OCI-LY7 (cell line): Measurements from ENCODE around the gene MEGF6. TPM values are rescaled to one million over a fixed set of nuclear protein-coding genes. Genes with fewer than 3 reads are reported as not detected.

ENCODE experiments used
- BruUV-seq: library from RNA; stranded (reverse); fragments of 400-500 nt; replicated peaks from 2 replicates; lab custom pipeline; 2021; lab: Mats Ljungman, UMichigan
- CTCF ChIA-PET: fragments of 300-600 bp; sonication (Branson Sonifier 250); formaldehyde crosslinking; loops from one replicate; lab custom pipeline; 2022; ENCODE audit warnings: antibody characterized with exemption; ENCODE audit not compliant: unreplicated experiment; lab: Charles Lee
- POLR2A ChIA-PET: fragments of 300-600 bp; sonication (Branson Sonifier 250); formaldehyde crosslinking; loops from one replicate; lab custom pipeline; 2022; ENCODE audit warnings: antibody characterized with exemption; lab: Charles Lee
- DNase-seq: peaks from one replicate; pipeline ENCODE4 v3.0.0-alpha.2; 2015; ENCODE audit warnings: low spot score
- H2AFZ ChIP-seq: fragments of 200-600 bp; sonication (generic), shearing (Covaris generic); 2 replicates; pipeline ENCODE4 v1.6.1; 2014; ENCODE audit warnings: mild to moderate bottlenecking, antibody characterized with exemption, low read length, moderate library complexity
- H3K27ac ChIP-seq: fragments of 200-600 bp; sonication (generic); 2 replicates; pipeline ENCODE4 v1.5.1; 2014; ENCODE audit warnings: mixed run types, low read depth, mild to moderate bottlenecking, moderate library complexity, low read length, inconsistent platforms; ENCODE audit not compliant: poor library complexity, severe bottlenecking
- H3K36me3 ChIP-seq: fragments of 200-600 bp; sonication (generic); 2 replicates; pipeline ENCODE4 v1.6.1; 2014; ENCODE audit warnings: mild to moderate bottlenecking, antibody characterized with exemption, low read length, moderate library complexity, mixed read lengths; ENCODE audit not compliant: insufficient read depth
- H3K4me1 ChIP-seq: fragments of 200-600 bp; sonication (generic); 2 replicates; pipeline ENCODE4 v1.5.1; 2014; ENCODE audit warnings: mild to moderate bottlenecking, low read length; ENCODE audit not compliant: insufficient read depth, poor library complexity, severe bottlenecking
- H3K4me2 ChIP-seq: fragments of 200-600 bp; sonication (generic); 2 replicates; pipeline ENCODE4 v1.6.1; 2014; ENCODE audit warnings: mild to moderate bottlenecking, low read length
- H3K4me3 ChIP-seq: fragments of 200-600 bp; sonication (generic); 2 replicates; pipeline ENCODE4 v1.5.1; 2014; ENCODE audit warnings: mild to moderate bottlenecking, low read depth, low read length; ENCODE audit not compliant: poor library complexity, severe bottlenecking
- H3K79me2 ChIP-seq: fragments of 200-600 bp; sonication (generic); 2 replicates; pipeline ENCODE4 v1.6.1; 2016; ENCODE audit warnings: low read depth, mild to moderate bottlenecking, low read length, moderate library complexity, mixed read lengths; ENCODE audit not compliant: insufficient read depth
- H3K9me2 ChIP-seq: fragments of 200-600 bp; sonication (generic); 2 replicates; pipeline ENCODE4 v1.6.1; 2016; ENCODE audit warnings: mild to moderate bottlenecking, low read length, mixed read lengths; ENCODE audit not compliant: insufficient read depth
- H3K9me3 ChIP-seq: fragments of 200-600 bp; sonication (generic); 2 replicates; pipeline ENCODE4 v1.6.1; 2014; ENCODE audit warnings: mild to moderate bottlenecking, mixed run types, low read length, mixed read lengths
- H4K20me1 ChIP-seq: fragments of 200-600 bp; sonication (generic); 2 replicates; pipeline ENCODE4 v1.6.1; 2014; ENCODE audit warnings: mild to moderate bottlenecking, antibody characterized with exemption, low read length, moderate library complexity, mixed read lengths; ENCODE audit not compliant: insufficient read depth
- EZH2phosphoT487 ChIP-seq: fragments of 200-600 bp; sonication (generic); IDR thresholded peaks from 2 replicates; pipeline ENCODE4 v1.6.1; 2018; ENCODE audit warnings: low read depth, borderline replicate concordance, mild to moderate bottlenecking, mixed run types, antibody characterized with exemption, low read length, moderate library complexity, mixed read lengths
- intact Hi-C: fragments of 100-400 bp; cut with micrococcal nuclease; formaldehyde crosslinking; loops from one replicate; pipeline ENCODE4 v1.10.0; 2022; ENCODE audit not compliant: unreplicated experiment
- total RNA-seq, 2 experiments: library from RNA; depleted of rRNA in 1 of 2; stranded (reverse); fragments of >200 nt in 1 of 2; shearing (Covaris generic) in 1 of 2; gene quantifications; 2 replicates each; pipeline ENCODE4 v1.2.3, GENCODE V29; 2014 to 2022
- TF ChIP-seq, protein P1 (sequence below): fragments of 200-600 bp; sonication (generic); conservative IDR thresholded peaks from 2 replicates; pipeline ENCODE4 v1.5.1; 2014; ENCODE audit warnings: mild to moderate bottlenecking, antibody characterized with exemption, low read length, moderate library complexity, mixed read lengths

The MEGF6 gene
- total RNA-seq, 2 experiments from 2014 or later: 0.15 to 0.32 TPM

DNA sequence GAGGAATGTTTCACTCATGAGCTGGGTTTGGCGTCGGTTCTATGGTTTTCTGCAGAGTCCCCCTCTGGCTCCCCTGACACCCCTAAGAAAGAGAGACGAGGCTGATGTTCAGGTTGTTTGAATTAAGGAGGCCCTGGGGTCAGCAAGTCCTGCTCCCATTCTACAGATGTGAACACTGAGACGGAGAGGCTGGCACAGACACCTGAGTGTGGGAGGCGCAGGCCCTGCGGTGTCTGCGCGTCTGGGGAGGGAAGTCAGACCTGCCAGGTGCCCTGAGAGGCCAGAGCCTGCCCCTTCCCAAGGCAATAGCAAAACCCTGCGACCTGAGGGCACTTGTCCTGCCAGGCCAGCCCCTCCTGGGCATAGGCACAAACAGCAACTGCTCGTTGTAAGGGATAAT is 47.7 kb downstream of the MEGF6 start:
- TF ChIP-seq, protein P1, sequence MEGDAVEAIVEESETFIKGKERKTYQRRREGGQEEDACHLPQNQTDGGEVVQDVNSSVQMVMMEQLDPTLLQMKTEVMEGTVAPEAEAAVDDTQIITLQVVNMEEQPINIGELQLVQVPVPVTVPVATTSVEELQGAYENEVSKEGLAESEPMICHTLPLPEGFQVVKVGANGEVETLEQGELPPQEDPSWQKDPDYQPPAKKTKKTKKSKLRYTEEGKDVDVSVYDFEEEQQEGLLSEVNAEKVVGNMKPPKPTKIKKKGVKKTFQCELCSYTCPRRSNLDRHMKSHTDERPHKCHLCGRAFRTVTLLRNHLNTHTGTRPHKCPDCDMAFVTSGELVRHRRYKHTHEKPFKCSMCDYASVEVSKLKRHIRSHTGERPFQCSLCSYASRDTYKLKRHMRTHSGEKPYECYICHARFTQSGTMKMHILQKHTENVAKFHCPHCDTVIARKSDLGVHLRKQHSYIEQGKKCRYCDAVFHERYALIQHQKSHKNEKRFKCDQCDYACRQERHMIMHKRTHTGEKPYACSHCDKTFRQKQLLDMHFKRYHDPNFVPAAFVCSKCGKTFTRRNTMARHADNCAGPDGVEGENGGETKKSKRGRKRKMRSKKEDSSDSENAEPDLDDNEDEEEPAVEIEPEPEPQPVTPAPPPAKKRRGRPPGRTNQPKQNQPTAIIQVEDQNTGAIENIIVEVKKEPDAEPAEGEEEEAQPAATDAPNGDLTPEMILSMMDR: no peak
- no peak for TF ChIP-seq EZH2phosphoT487
- Histone ChIP-seq H3K9me2 (no peaks in the 10 kb centered on the region), H3K9me3 (no peaks in the 10 kb centered on the region), H3K79me2 (no peaks in the 10 kb centered on the region), H2AFZ (no peak overlapping the region), H3K4me3 (no peak overlapping the region), H3K27ac (no peak overlapping the region), H3K4me2 (no peak overlapping the region), H3K4me1 (no peaks in the 10 kb centered on the region), H3K36me3 (no peaks in the 10 kb centered on the region), H4K20me1 (no peaks in the 10 kb centered on the region)
- intact Hi-C loops: loop anchor here (10.0 kb wide), 1 partner anchor 69 kb away; no protein-coding TSS in a partner anchor
- CTCF ChIA-PET: interaction anchor here (0.6 kb wide), 1 partner anchor 183 kb away, joined by 11 read pairs; no protein-coding TSS in a partner anchor
- no peak for DNase-seq
- POLR2A ChIA-PET: no interaction called here
- no TSS peak for BruUV-seq

DNA sequence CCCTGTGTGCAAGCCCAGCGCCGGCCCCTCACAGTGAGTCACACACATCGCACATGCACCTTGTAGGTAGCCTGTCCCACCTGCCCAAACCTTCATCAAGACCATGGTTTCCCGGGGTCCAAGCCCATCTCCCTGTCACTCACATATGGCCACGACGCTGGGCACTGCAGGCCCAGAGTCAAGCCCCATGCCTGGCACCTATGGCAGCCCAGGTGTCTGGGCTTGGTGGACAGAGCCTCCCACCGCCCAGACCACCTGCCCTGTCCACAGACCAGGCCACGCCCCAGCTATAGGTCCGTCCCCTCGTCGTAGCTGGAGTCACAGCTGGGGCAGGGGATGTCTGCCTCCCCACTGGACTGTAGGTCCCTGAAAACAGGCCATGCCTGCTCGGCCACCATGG is 48.2 kb downstream of the MEGF6 start:
- no peak for TF ChIP-seq EZH2phosphoT487
- TF ChIP-seq, protein P1: no peak
- H3K4me2 ChIP-seq: no peak overlapping the region
- H3K4me1 ChIP-seq: no peaks in the 10 kb centered on the region
- H3K9me2 ChIP-seq: no peaks in the 10 kb centered on the region
- H3K79me2 ChIP-seq: no peaks in the 10 kb centered on the region
- H3K4me3 ChIP-seq: no peak overlapping the region
- BruUV-seq: no TSS peak
- intact Hi-C loops: loop anchor here (10.0 kb wide), 1 partner anchor 68 kb away; no protein-coding TSS in a partner anchor
- no peak for DNase-seq
- no peak overlapping the region for H3K27ac ChIP-seq
- CTCF ChIA-PET: no interaction called here
- no peaks in the 10 kb centered on the region for H4K20me1 ChIP-seq
- H3K9me3 ChIP-seq: no peaks in the 10 kb centered on the region
- no peaks in the 10 kb centered on the region for H3K36me3 ChIP-seq
- no peak overlapping the region for H2AFZ ChIP-seq
- POLR2A ChIA-PET: no interaction called here

DNA sequence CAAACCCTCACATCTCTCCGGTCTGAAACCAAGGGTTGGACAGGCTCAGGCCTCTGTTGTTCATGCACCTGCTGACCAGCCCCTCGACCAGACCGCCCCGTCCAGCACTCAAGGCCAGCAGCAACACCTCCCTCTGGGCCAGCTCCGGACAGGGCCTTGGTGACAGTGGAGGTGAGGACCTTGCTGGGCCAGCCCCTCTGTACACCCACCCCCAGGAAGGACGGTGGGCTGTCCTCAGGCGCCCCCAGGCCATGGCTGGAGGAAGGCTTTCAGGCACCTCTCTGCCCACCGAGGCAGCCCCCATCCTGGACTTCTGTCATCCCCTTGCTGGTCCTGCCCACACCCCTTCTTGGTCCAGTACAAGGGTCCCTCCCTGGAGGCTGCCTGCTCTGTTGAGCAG is 48.6 kb downstream of the MEGF6 start:
- intact Hi-C loops: loop anchor here (10.0 kb wide), 1 partner anchor 68 kb away; no protein-coding TSS in a partner anchor
- Histone ChIP-seq H3K9me2 (no peaks in the 10 kb centered on the region), H4K20me1 (no peaks in the 10 kb centered on the region), H2AFZ (no peak overlapping the region), H3K4me2 (no peak overlapping the region), H3K36me3 (no peaks in the 10 kb centered on the region), H3K9me3 (no peaks in the 10 kb centered on the region), H3K79me2 (no peaks in the 10 kb centered on the region), H3K4me1 (no peaks in the 10 kb centered on the region), H3K4me3 (no peak overlapping the region), H3K27ac (no peak overlapping the region)
- ChIA-PET CTCF (no interaction called here), POLR2A (no interaction called here)
- DNase-seq: no peak
- TF ChIP-seq EZH2phosphoT487: no peak
- TF ChIP-seq, protein P1: no peak
- BruUV-seq: no TSS peak
